Measurements from ENCODE around the gene KYAT1. TPM values are rescaled to one million over a fixed set of nuclear protein-coding genes. Genes with fewer than 3 reads are reported as not detected.
A peak's percentile ranks its signal among the peaks of the same experiment; 100 is the strongest.

Gene KYAT1
- total and polyA plus RNA-seq, 2 of the 13 experiments (the other 11 are each of a cell fraction or from before 2014, with no cell fraction given): 9.2 to 46.5 TPM

GRCh38 chr9:128838338-128838737, 43.4 kb downstream of the KYAT1 start (continued):
- TF ChIP-seq, protein P1, sequence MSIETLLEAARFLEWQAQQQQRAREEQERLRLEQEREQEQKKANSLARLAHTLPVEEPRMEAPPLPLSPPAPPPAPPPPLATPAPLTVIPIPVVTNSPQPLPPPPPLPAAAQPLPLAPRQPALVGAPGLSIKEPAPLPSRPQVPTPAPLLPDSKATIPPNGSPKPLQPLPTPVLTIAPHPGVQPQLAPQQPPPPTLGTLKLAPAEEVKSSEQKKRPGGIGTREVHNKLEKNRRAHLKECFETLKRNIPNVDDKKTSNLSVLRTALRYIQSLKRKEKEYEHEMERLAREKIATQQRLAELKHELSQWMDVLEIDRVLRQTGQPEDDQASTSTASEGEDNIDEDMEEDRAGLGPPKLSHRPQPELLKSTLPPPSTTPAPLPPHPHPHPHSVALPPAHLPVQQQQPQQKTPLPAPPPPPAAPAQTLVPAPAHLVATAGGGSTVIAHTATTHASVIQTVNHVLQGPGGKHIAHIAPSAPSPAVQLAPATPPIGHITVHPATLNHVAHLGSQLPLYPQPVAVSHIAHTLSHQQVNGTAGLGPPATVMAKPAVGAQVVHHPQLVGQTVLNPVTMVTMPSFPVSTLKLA (IDR thresholded peaks at IDR 0.05): no peak
- TF ChIP-seq ZNF230 (CRISPR knock-in tag; IDR thresholded peaks at IDR 0.05): no peak
- 0 out of 2 replicates have a peak, but pooled peaks have one; percentile 26 for TF ChIP-seq RFX5 (IDR thresholded peaks at IDR 0.05; ENCODE audit: low read depth, low read length)
- peak; percentile 98; the same call in 1 of the 2 replicates for TF ChIP-seq ZBTB20 (CRISPR knock-in tag; IDR thresholded peaks at IDR 0.05; ENCODE audit: borderline replicate concordance, low read depth)
- TF ChIP-seq PHF8 (CRISPR knock-in tag; IDR thresholded peaks at IDR 0.05): no peak
- TF ChIP-seq, protein P2, sequence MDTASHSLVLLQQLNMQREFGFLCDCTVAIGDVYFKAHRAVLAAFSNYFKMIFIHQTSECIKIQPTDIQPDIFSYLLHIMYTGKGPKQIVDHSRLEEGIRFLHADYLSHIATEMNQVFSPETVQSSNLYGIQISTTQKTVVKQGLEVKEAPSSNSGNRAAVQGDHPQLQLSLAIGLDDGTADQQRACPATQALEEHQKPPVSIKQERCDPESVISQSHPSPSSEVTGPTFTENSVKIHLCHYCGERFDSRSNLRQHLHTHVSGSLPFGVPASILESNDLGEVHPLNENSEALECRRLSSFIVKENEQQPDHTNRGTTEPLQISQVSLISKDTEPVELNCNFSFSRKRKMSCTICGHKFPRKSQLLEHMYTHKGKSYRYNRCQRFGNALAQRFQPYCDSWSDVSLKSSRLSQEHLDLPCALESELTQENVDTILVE (CRISPR knock-in tag; IDR thresholded peaks at IDR 0.05): 0 out of 2 replicates have a peak, but pooled peaks have one; percentile 28
- TF ChIP-seq ZNF713 (CRISPR knock-in tag; IDR thresholded peaks at IDR 0.05): no peak
- peak; percentile 22; the same call in 1 of the 2 replicates for TF ChIP-seq ZNF607 (CRISPR knock-in tag; IDR thresholded peaks at IDR 0.05; ENCODE audit: borderline replicate concordance)
- no peak for TF ChIP-seq KAT2B (IDR thresholded peaks at IDR 0.05; ENCODE audit: borderline replicate concordance, low read depth, low read length)
- TF ChIP-seq, protein P3, sequence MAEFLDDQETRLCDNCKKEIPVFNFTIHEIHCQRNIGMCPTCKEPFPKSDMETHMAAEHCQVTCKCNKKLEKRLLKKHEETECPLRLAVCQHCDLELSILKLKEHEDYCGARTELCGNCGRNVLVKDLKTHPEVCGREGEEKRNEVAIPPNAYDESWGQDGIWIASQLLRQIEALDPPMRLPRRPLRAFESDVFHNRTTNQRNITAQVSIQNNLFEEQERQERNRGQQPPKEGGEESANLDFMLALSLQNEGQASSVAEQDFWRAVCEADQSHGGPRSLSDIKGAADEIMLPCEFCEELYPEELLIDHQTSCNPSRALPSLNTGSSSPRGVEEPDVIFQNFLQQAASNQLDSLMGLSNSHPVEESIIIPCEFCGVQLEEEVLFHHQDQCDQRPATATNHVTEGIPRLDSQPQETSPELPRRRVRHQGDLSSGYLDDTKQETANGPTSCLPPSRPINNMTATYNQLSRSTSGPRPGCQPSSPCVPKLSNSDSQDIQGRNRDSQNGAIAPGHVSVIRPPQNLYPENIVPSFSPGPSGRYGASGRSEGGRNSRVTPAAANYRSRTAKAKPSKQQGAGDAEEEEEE (CRISPR knock-in tag; IDR thresholded peaks at IDR 0.05; ENCODE audit: borderline replicate concordance): no peak
- TF ChIP-seq, protein P4, sequence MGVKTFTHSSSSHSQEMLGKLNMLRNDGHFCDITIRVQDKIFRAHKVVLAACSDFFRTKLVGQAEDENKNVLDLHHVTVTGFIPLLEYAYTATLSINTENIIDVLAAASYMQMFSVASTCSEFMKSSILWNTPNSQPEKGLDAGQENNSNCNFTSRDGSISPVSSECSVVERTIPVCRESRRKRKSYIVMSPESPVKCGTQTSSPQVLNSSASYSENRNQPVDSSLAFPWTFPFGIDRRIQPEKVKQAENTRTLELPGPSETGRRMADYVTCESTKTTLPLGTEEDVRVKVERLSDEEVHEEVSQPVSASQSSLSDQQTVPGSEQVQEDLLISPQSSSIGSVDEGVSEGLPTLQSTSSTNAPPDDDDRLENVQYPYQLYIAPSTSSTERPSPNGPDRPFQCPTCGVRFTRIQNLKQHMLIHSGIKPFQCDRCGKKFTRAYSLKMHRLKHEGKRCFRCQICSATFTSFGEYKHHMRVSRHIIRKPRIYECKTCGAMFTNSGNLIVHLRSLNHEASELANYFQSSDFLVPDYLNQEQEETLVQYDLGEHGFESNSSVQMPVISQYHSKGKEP (CRISPR knock-in tag; IDR thresholded peaks at IDR 0.05): no peak
- TF ChIP-seq ELF1 (CRISPR knock-in tag; IDR thresholded peaks at IDR 0.05): 0 out of 2 replicates have a peak, but pooled peaks have one; percentile 13
- TF ChIP-seq TARDBP (CRISPR knock-in tag; IDR thresholded peaks at IDR 0.05): peak; percentile 47; the same call in 1 of the 2 replicates
- peak; percentile 43; the same call in 1 of the 2 replicates for TF ChIP-seq FOXK1 (CRISPR knock-in tag; IDR thresholded peaks at IDR 0.05; ENCODE audit: borderline replicate concordance, low read depth)
- TF ChIP-seq SSRP1 (CRISPR knock-in tag; IDR thresholded peaks at IDR 0.05): no peak
- no peak for TF ChIP-seq LRRFIP1 (CRISPR knock-in tag; conservative IDR thresholded peaks at IDR 0.05)
- peak; percentile 86 for TF ChIP-seq SIX1 (CRISPR knock-in tag; IDR thresholded peaks at IDR 0.05; ENCODE audit: borderline replicate concordance)
- peak; percentile 73 for TF ChIP-seq BHLHE40 (IDR thresholded peaks at IDR 0.05; ENCODE audit: low read length)
- peak; percentile 48; the same call in 1 of the 2 replicates for TF ChIP-seq KAT8 (CRISPR knock-in tag; IDR thresholded peaks at IDR 0.05)
- TF ChIP-seq ZNF326 (CRISPR knock-in tag; IDR thresholded peaks at IDR 0.05; ENCODE audit: borderline replicate concordance): no peak
- TF ChIP-seq NFIC (IDR thresholded peaks at IDR 0.05; ENCODE audit: low read length): no peak
